DMS 273 (cell line): ENCODE measurements around the gene BICRA.
"Not testable (repeated sequence)": the region's sequence is repeated elsewhere in the genome, so short reads cannot be mapped to it uniquely, and the experiment has no call there.

Experiments used
- DNase-seq: peaks from one replicate; lab custom pipeline; 2025; ENCODE audit not compliant: unreplicated experiment; lab: John Stamatoyannopoulos, UW

BICRA gene

DNA sequence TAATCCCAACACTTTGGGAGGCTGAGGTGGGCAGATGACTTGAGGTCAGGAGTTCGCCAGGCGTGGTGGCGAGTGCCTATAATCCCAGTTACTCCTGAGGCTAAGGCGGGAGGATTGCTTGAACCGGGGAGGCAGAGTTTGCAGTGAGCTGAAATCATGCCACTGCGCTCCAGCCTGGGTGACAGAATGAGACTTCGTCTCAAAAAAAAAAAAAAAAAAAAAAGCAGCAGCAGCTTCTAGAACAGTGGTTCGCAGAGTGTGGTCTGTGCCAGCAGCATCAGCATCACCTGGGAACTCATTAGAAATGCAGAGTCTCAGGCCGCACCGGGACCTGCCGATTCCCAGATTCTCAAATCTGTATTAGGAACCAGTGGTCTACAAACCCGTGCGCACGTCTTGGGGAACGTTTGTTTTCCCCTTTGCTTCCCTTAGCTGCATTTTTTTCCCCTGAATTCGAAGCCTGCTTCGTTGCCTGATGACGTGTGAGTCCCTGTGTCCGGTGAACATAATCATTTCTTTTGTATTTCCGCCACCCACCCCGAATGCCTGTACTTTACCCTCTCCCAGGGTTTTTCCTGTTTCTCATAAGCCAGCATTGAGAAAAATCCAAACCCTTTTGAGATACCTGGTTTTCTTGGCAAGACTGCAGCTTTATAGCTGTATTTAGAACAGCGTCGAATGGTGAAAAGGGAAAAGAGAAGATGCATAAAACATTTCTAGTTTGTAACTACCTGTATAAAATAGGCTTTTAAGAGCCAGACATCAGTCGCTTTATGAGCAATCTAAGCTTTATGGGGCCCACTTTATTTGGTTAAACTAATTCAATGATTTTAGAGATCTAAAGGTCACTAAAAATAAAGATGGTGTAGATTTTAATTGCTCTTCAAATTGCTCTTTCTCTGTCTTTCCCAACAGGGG, 49.8 kb downstream of the BICRA start:
- no peak for DNase-seq

DNA sequence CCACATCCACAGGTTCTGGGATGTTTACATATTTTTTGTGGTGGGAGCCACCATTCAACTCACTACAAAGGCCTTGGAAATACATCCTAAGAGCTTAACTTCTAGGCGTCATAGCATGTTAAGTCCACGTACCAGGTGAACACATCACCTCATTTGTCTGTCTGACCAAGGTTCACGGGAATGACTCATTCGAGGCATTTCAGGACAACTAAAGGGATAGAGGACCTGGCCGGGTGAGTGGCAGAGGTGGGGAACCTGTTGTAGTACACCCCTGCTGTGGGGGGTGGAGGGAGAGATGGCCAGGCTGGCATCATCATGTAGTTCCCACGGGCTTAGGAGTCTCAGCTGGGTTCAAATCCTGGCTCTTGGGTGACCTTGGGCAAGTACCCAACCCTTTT, 51.5 kb downstream of the BICRA start:
- DNase-seq = no peak

GRCh38 chr19:47661161-47661560, 52.2 kb downstream of the BICRA start:
- DNase-seq = no peak

GRCh38 chr19:47661611-47662010, 52.7 kb downstream of the BICRA start:
- no peak for DNase-seq

DNA sequence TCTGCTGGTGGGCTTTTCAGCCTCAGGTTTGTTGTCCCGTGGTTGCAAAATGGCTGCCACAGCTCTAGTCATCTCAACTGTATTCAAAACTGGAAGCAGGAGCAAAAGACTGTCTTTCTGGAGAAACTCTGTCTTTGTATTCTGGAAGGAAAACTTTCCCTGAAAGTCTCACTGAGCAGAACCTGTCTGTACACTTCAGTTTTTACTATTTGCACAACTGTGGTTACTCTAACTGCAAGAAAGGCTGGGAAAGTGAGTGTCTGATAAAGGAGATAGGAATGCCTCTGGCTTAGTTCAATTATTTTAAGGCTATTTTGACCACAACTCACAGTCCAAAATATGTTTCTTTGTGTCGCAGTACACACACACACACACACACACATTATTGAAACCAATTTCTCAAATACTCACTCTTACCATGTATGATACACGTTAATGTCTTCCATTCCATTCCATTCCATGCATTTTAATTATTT, 54.5 kb downstream of the BICRA start:
- DNase-seq = no peak

- no peak for DNase-seq
Observed at GRCh38 chr19:47663911-47664771, 55.2 kb downstream of the BICRA start.

DNA sequence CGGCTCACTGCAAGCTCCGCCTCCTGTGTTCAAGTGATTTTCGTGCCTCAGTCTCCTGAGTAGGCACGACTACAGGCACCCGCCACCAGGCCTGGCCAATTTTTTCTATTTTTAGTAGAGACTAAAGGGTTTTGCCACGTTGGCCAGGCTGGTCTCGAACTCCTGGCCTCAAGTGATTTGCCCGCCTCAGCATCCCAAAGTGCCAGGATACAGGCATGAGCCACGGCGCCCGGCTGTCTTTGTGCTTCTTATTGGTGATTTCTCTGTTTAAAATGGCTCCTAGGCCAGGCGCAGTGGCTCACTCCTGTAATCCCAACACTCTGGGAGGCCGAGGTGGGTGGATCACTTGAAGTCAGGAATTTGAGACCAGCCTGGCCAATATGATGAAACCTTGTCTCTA, 59.6 kb downstream of the BICRA start:
- not testable (repeated sequence) for DNase-seq

- DNase-seq = no peak
Observed at GRCh38 chr19:47670736-47671135, 61.8 kb downstream of the BICRA start.

GRCh38 chr19:47671499-47671898, 62.6 kb downstream of the BICRA start:
- no peak for DNase-seq

GRCh38 chr19:47673426-47673825, 64.5 kb downstream of the BICRA start:
- DNase-seq = no peak

DNA sequence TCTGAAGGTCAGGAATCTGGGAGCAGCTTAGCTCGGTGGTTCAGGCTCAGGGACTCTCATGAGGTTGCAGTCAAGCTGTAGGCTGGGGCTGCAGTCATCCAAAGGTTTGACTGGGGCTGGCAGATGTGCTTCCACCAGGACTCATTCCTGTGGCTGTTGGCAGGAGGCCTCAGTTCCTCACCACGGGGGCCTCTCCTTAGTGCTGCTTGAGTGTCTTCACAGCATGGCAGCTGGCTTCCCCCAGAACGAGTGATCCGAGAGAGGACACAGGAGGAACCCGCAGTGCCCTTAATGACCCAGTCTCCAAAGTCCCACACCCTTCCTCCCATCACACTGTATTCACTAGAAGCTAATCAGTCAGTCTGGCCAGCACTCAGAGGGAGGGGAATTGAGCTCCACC, 65.6 kb downstream of the BICRA start:
- DNase-seq = no peak

DNA sequence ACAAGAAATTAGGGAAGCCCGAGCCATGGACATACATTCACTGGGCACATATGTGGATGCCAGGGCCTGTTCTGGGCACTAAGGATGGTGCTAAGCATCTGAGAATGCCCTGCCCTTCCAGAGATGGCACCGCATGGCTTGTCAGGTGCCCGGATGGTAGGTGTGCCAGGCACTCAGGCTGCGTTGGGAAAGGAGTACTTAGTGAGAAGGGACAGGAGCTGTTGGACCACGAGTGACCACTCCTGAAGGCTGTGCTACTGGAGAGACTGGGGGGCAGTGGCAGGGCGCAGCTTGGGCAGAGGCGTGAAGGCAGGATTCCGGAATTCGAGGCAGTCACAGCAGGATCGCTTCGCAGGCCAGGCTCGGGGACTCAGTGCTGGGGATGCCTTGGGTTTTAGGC, 66.3 kb downstream of the BICRA start:
- no peak for DNase-seq

GRCh38 chr19:47675859-47676258, 66.9 kb downstream of the BICRA start:
- DNase-seq = no peak

DNA sequence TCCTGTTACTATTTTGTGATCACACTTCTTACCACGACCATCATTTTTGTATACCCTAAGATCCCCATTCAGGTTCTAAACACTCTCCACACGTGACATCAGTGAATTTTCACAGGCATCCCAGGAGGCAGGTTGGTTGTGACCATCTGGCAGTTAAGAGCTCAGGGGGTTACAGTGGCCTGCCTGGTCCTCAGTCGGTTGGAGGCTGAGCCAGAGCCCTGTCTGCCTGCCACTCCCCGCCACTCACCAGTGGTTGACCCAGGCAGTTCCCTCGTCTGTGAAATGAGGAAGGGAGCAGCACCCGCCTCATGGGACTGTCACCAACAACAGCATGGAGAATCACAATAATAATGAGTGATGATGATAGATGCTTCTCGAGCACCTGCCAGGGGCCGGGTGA, 67.9 kb downstream of the BICRA start:
- peak; percentile 23 for DNase-seq

GRCh38 chr19:47679251-47679900, 70.4 kb downstream of the BICRA start:
- DNase-seq = no peak

- DNase-seq = no peak
Observed at GRCh38 chr19:47679922-47680857, 71.3 kb downstream of the BICRA start.

DNA sequence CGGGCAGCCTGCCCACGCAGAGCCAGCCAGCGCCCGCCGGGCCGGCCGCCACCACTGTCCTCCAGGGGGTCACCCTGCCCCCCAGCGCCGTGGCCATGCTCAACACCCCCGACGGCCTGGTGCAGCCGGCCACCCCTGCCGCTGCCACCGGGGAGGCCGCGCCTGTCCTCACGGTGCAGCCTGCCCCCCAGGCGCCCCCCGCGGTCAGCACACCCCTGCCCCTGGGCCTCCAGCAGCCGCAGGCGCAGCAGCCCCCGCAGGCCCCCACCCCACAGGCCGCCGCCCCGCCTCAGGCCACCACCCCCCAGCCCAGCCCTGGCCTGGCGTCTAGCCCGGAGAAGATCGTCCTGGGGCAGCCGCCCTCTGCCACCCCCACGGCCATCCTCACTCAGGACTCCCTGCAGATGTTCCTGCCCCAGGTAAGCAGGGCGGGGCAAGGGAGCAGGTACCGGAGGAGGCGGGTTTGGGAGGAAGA, 72.0 kb downstream of the BICRA start:
- DNase-seq = no peak

- DNase-seq = no peak
Observed at GRCh38 chr19:47681388-47681787, 72.5 kb downstream of the BICRA start.

DNA sequence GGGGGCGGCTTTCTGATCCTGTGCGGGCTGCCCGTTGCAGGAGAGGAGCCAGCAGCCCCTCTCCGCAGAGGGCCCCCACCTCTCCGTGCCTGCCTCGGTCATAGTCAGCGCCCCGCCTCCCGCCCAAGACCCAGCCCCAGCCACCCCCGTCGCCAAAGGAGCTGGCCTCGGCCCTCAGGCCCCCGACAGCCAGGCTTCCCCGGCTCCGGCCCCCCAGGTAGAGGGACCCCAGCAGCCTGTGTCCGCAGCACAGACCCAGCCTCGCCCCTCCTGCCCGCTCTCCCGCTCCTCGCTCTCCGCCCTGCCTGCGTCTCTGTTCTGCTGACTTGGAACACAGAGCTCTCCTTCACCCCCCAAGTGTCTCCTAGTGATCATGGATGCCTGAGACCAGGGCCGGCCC, 73.0 kb downstream of the BICRA start:
- no peak for DNase-seq

GRCh38 chr19:47682939-47683338, 74.0 kb downstream of the BICRA start:
- no peak for DNase-seq
